Pancreas (tissue), 10 donors: ENCODE data around the gene FKBP1B. TPM values are rescaled to one million over a fixed set of nuclear protein-coding genes. Genes with fewer than 3 reads are reported as not detected.

Experiments
- ATAC-seq, 4 donors: fragments of 200-7000 bp; cut with Tn5 transposase; one replicate each; pipeline versions ENCODE4 v1.8.0 to v1.9.1; 2020; ENCODE audit warnings: mild to moderate bottlenecking in 4 of 4, moderate library complexity in 4 of 4
- DNase-seq, 6 donors: peaks; one replicate each; pipeline ENCODE4 v3.0.0-alpha.2; 2020
- FAIRE-seq: peaks from 2 replicates; lab custom pipeline; 2012; peaks lifted over from hg19 to GRCh38; lab: Jason Lieb, UNC
- H3K27ac ChIP-seq, 4 donors: fragments of 200-600 bp; sonication (generic); 1 replicate in 3 of 4; 2 replicates in 1 of 4; pipeline versions ENCODE4 v1.5.0 to v1.8.0; 2020
- H3K27me3 ChIP-seq, 4 donors: fragments of 200-600 bp; one replicate each; pipeline ENCODE4 v1.8.0; 2021
- H3K36me3 ChIP-seq, 3 donors: fragments of 200-600 bp; sonication (generic) in 1 of 3; one replicate each; pipeline versions ENCODE4 v1.5.0 to v1.8.0; 2020 to 2021
- H3K4me1 ChIP-seq, 3 donors: fragments of 200-600 bp; one replicate each; pipeline ENCODE4 v1.8.0; 2021
- H3K4me3 ChIP-seq, 4 donors: fragments of 200-600 bp; sonication (generic) in 2 of 4; one replicate each; pipeline versions ENCODE4 v1.5.0 to v1.8.0; 2020 to 2021
- H3K9me3 ChIP-seq, 4 donors: fragments of 200-600 bp; one replicate each; pipeline ENCODE4 v1.8.0; 2021
- CTCF ChIP-seq, 4 donors: fragments of 200-600 bp; sonication (generic) in 3 of 4; IDR thresholded peaks; one replicate each; pipeline versions ENCODE4 v1.5.0 to v1.8.0; 2021; ENCODE audit warnings: antibody characterized with exemption in 4 of 4
- WGBS, 2 donors: extraction: QIAGEN DNeasy Blood & Tissue Kit; methylation state at CpG; one replicate each; pipeline ENCODE4 v1.1.7; 2013; 5-methylcytosine and 5-hydroxymethylcytosine counted together
- intact Hi-C, 3 donors: fragments of 100-400 bp; cut with DNase I; formaldehyde crosslinking; loops; one replicate each; pipeline versions ENCODE4 v1.11.1 to v1.14.2; 2022
- polyA plus RNA-seq, 2 donors: library from polyadenylated mRNA; stranded (reverse); fragments of 200-250 nt; gene quantifications; one replicate each; pipeline ENCODE4 v1.2.3, GENCODE V29; 2013
- total RNA-seq, 6 donors: library from RNA; stranded (reverse); fragmentation: NEBNext Ultra II Directional in 4 of 6; extraction: Animal tissue kit (Norgen Biotek cat#: 25700) in 4 of 6; gene quantifications; one replicate each; pipeline versions ENCODE4 v1.2.1 to v1.2.4, GENCODE V29; 2021 to 2023
- donor health status: healthy with polysubstance abuse.
- donor health status: DM: no; HTN: no; CAD: no; lungs with moderate emphysema.
- donor health status: DM: no; HTN: no; CAD: no.
- donor health status: control.
- donor health status: control.
- donor health status: Bipolar disorder and iron deficiency.
- donor health status: DM: yes; HTN: yes; CAD: no.
- donor health status: DM: no; HTN: no; CAD: no.
- donor health status: DM: no; HTN: no; CAD: no.
- donor health status: DM: yes; HTN: yes; CAD: no.

FKBP1B gene
- total and polyA plus RNA-seq, 8 donors, result 2.6 to 25.6 (median 4.9) TPM

- 4 to 7% methylated on average over 26 to 47 of the region's 47 CpGs for WGBS, 2 donors
- H3K36me3 ChIP-seq, result no peaks in the 10 kb centered on the region
- intact Hi-C loops, result no loop called here
- peak overlapping the region in 2 of 4 donors; percentile 30 to 50 for H3K27ac ChIP-seq
- peak; percentile 13 to 35 (median 21) for ATAC-seq
- no peaks in the 10 kb centered on the region for H3K9me3 ChIP-seq
- no peak for TF ChIP-seq CTCF (IDR thresholded peaks at IDR 0.05)
- no peaks in the 10 kb centered on the region for H3K27me3 ChIP-seq
- no peak for FAIRE-seq
- peak overlapping the region; percentile 59 to 87 (median 70) for H3K4me3 ChIP-seq
- peaks cover 0 to 17% (median 0%) of the 10 kb centered on the region in 3 donors for H3K4me1 ChIP-seq
- peak; percentile 18 to 80 (median 34) for DNase-seq
Measured at GRCh38 chr2:24050041-24050979, 769 bp downstream of the FKBP1B start.

- H3K27ac ChIP-seq, result no peak overlapping the region
- ATAC-seq (no peak), FAIRE-seq (no peak), DNase-seq (no peak)
- H3K4me3 ChIP-seq, result no peak overlapping the region
- 75% methylated on average over 8 of the region's 8 CpGs for whole genome bisulfite sequencing, 2 donors
- no peak for TF ChIP-seq CTCF (IDR thresholded peaks at IDR 0.05)
- no peaks in the 10 kb centered on the region for H3K36me3 ChIP-seq
- intact Hi-C loops, result no loop called here
- peaks cover 0 to 7% (median 0%) of the 10 kb centered on the region in 3 donors for H3K4me1 ChIP-seq
- H3K27me3 ChIP-seq, result no peaks in the 10 kb centered on the region
- no peaks in the 10 kb centered on the region for H3K9me3 ChIP-seq
Measured at GRCh38 chr2:24051833-24052232, 2.3 kb downstream of the FKBP1B start.

GRCh38 chr2:24052951-24053350, 3.4 kb downstream of the FKBP1B start:
- no peak for DNase-seq
- H3K27me3 ChIP-seq, result no peaks in the 10 kb centered on the region
- peaks cover 0 to 7% (median 0%) of the 10 kb centered on the region in 3 donors for H3K4me1 ChIP-seq
- no peaks in the 10 kb centered on the region for H3K36me3 ChIP-seq
- TF ChIP-seq CTCF (IDR thresholded peaks at IDR 0.05), result no peak
- no peak overlapping the region for H3K4me3 ChIP-seq
- no peaks in the 10 kb centered on the region for H3K9me3 ChIP-seq
- intact Hi-C loops, result no loop called here
- WGBS, 2 donors, result 97 to 100% methylated on average over 1 of the region's 1 CpG
- no peak for ATAC-seq
- no peak overlapping the region for H3K27ac ChIP-seq
- no peak for FAIRE-seq

- intact Hi-C loops, result no loop called here
- Histone ChIP-seq H3K9me3 (no peaks in the 10 kb centered on the region), H3K27me3 (no peaks in the 10 kb centered on the region), H3K4me1 (peaks cover 0 to 4% (median 0%) of the 10 kb centered on the region in 3 donors), H3K27ac (no peak overlapping the region), H3K36me3 (no peaks in the 10 kb centered on the region), H3K4me3 (no peak overlapping the region)
- no peak for ATAC-seq
- TF ChIP-seq CTCF (IDR thresholded peaks at IDR 0.05), result no peak
- FAIRE-seq, result no peak
- no peak for DNase-seq
- 66 to 70% methylated on average over 8 of the region's 8 CpGs for WGBS, 2 donors
Measured at GRCh38 chr2:24054366-24055010, 4.9 kb downstream of the FKBP1B start.
